ENCODE results near the gene MPP4.
A peak's percentile ranks its signal among the peaks of the same experiment; 100 is the strongest.
"Not testable (repeated sequence)": the region's sequence is repeated elsewhere in the genome, so short reads cannot be mapped to it uniquely, and the experiment has no call there.

Gene MPP4

GRCh38 chr2:201671205-201671604 lies 27.2 kb downstream of the MPP4 start:
- DNase-seq (ENCODE audit: low spot score): not testable (repeated sequence)

GRCh38 chr2:201669865-201670264 lies 28.6 kb downstream of the MPP4 start:
- no peak for DNase-seq (ENCODE audit: low spot score)

GRCh38 chr2:201668402-201668910 lies 30.0 kb downstream of the MPP4 start:
- no peak for DNase-seq (ENCODE audit: low spot score)

GRCh38 chr2:201664334-201664733 lies 34.1 kb downstream of the MPP4 start:
- DNase-seq (ENCODE audit: low spot score): no peak

GRCh38 chr2:201661366-201661765 lies 37.1 kb downstream of the MPP4 start:
- DNase-seq (ENCODE audit: low spot score): no peak

GRCh38 chr2:201660293-201660895 lies 38.0 kb downstream of the MPP4 start:
- DNase-seq (ENCODE audit: low spot score): no peak

GRCh38 chr2:201656740-201657139 lies 41.7 kb downstream of the MPP4 start:
- no peak for DNase-seq (ENCODE audit: low spot score)

GRCh38 chr2:201656102-201656501 lies 42.3 kb downstream of the MPP4 start:
- no peak for DNase-seq (ENCODE audit: low spot score)

GRCh38 chr2:201654616-201655384 lies 43.6 kb downstream of the MPP4 start:
- DNase-seq (ENCODE audit: low spot score): peak; percentile 78

GRCh38 chr2:201653221-201653620 lies 45.2 kb downstream of the MPP4 start:
- no peak for DNase-seq (ENCODE audit: low spot score)

GRCh38 chr2:201649442-201649841 lies 49.0 kb downstream of the MPP4 start:
- DNase-seq (ENCODE audit: low spot score): no peak

- no peak for DNase-seq (ENCODE audit: low spot score)
Observed at GRCh38 chr2:201647431-201647830, 51.0 kb downstream of the MPP4 start.

- no peak for DNase-seq (ENCODE audit: low spot score)
Observed at GRCh38 chr2:201644001-201644400, 54.4 kb downstream of the MPP4 start.

- peak; percentile 58 for DNase-seq (ENCODE audit: low spot score)
Observed at GRCh38 chr2:201643216-201643890, 55.1 kb downstream of the MPP4 start, which contains the start of gene TMEM237. TMEM237 (minus strand) TSS chr2:201643503; CDS start chr2:201643400, 103 bp downstream.

- DNase-seq (ENCODE audit: low spot score): peak; percentile 91
Observed at GRCh38 chr2:201642579-201643215, 55.7 kb downstream of the MPP4 start.

GRCh38 chr2:201642086-201642578 lies 56.3 kb downstream of the MPP4 start:
- no peak for DNase-seq (ENCODE audit: low spot score)

- no peak for DNase-seq (ENCODE audit: low spot score)
Observed at GRCh38 chr2:201639205-201639604, 59.2 kb downstream of the MPP4 start.

GRCh38 chr2:201638326-201638725 lies 60.1 kb downstream of the MPP4 start:
- DNase-seq (ENCODE audit: low spot score): no peak

GRCh38 chr2:201633661-201634249 lies 64.7 kb downstream of the MPP4 start:
- DNase-seq (ENCODE audit: low spot score): peak; percentile 10

GRCh38 chr2:201631041-201631440 lies 67.4 kb downstream of the MPP4 start:
- no peak for DNase-seq (ENCODE audit: low spot score)

GRCh38 chr2:201630577-201630976 lies 67.9 kb downstream of the MPP4 start:
- no peak for DNase-seq (ENCODE audit: low spot score)

GRCh38 chr2:201628545-201628944 lies 69.9 kb downstream of the MPP4 start:
- peak; percentile 33 for DNase-seq (ENCODE audit: low spot score)
